Stimulated activated CD4-positive, alpha-beta T cell treated with anti-CD3 and anti-CD28 coated beads, TNF-alpha, amount 100 ng/mL, for 1 hour (primary cell): ENCODE measurements around the gene UBL7.

ENCODE experiments used
- DNase-seq, 3 donors: peaks; one replicate each; pipeline ENCODE4 v3.0.0-alpha.2; 2020; ENCODE audit warnings: low read depth in 3 of 3, low spot score in 1 of 3

UBL7 gene

GRCh38 chr15:74442604-74443003, 18.4 kb downstream of the UBL7 start:
- DNase-seq: no peak

DNA sequence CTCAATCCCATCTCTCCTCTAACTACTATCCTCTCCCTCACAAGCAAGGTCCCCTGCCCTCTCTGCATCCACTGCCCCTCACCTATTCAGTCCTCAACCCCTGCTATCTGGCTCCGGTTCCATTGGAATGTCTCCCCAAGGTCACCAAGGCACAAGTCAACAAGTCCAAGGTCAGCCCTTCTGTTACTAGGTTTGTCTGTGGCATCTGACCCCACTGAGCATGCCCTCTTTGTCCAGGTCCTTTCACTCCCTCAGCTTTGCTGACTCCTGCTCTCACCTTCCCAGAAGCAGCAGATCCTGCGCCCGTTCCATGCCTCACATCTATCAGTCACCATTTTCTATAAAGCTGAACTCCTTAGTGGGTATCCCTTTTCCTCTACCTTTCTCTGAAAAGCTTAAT, 18.9 kb downstream of the UBL7 start:
- no peak for DNase-seq

- DNase-seq: no peak
Observed at GRCh38 chr15:74441248-74441941, 19.6 kb downstream of the UBL7 start.

DNA sequence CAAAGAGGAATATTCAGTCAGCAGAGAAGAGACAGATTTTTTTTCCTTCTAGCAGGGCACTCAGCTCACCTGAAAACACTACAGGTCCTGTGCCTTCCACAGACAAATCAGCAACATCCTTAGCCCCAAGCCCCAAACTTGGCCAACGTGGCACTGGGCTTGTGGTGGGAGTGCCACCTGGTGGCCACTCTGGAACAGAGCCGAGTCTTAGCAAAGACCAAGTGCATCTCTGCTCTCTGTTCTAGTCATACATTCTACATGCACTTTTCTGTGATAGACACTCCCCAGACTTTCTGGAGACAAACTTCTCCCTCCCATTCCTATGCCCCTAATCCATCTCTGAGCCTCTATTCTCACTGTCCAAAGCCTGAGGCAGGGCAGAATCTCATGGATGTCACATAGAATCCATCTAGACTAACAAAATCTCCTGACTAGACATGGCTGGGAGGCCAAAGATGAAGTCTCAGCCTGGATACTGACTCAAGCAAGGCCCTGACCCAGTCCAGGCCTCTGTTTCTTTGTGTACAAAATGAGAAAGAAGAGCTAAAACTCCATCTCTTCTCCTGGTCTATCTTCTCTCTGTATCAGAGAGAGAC, 22.1 kb downstream of the UBL7 start:
- peak; percentile 45 to 71 (median 62) for DNase-seq

- DNase-seq: no peak
Observed at GRCh38 chr15:74438206-74438605, 22.8 kb downstream of the UBL7 start.

DNA sequence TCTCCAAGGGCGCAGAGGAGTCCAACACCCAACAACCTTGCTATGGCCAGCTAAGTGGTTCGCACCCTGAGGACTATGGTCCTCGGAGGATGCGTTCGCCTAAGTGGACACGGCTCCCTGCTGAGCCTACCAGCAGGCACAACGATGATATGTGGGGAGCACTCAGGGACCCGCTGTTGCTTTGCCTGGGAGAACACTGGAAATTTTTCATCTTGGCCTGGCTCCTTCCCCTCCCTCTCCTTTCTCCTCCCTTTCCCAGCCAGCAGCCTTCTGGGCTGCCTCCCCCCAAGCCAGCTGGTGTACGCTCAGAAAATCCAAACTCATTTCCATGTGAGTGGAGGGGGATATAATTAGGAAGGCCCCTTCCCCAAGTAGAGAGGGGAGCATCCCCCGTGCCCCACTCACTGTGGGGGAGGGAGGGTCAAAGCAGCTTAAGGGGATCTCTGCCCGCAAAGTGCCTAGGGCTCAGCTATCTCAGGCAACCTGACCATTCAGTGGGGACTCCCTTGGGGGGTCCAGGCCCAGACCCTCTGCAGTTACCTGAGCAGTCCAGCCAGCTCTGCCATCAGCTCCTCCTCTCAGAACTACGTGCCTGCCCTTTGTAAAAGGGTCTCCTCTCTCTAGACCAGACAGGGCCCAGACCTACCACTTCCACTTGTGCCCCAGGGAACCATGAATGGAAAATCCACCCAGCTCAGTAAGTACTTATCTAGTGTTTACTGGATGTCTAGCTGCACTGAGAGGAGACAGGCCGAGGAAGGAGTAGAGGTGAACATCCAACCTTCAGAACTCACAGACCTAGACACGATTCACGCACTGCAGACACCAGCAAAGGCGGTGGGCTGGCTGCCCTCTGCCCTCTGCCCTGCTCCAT, 26.5 kb downstream of the UBL7 start:
- DNase-seq: no peak

DNA sequence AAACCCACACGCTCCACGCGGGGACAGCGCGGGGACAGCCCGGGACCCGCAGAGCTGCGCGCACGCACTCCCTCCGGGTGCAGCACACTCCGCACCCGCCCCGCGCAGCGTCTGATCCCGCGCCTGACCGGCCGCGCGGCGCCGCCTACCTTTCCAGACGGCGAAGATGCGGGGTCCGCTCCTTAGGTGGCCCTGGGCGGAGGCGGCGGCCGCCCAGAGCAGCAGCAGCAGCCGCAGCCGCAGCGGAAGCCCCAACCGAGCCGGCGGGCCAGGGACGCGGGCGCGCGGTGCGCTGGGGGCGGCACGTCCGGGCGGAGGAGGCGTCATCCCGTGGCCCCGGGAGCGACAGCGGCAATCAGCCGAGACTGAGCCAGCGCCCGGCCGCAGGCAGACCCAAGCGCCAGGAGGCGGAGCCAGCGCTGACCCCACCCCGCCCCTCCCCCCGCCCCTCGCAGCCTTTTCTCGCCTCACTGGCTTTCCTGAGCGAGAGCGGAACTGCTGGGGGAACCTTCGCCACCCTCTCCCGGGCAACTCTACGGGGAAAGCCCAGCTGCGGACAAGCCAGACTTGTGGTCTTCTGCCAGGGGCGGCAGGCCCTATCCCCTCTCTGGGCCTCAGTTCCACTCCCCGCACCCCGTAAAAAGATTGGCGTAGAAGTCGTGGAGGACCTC, 27.2 kb downstream of the UBL7 start, which contains the start of gene SEMA7A:
SEMA7A (minus strand) TSS at position 367 of the 671 bp plus-strand sequence; CDS start at position 327, 40 bp downstream.
- DNase-seq: peak; percentile 22 to 65 (median 57)

DNA sequence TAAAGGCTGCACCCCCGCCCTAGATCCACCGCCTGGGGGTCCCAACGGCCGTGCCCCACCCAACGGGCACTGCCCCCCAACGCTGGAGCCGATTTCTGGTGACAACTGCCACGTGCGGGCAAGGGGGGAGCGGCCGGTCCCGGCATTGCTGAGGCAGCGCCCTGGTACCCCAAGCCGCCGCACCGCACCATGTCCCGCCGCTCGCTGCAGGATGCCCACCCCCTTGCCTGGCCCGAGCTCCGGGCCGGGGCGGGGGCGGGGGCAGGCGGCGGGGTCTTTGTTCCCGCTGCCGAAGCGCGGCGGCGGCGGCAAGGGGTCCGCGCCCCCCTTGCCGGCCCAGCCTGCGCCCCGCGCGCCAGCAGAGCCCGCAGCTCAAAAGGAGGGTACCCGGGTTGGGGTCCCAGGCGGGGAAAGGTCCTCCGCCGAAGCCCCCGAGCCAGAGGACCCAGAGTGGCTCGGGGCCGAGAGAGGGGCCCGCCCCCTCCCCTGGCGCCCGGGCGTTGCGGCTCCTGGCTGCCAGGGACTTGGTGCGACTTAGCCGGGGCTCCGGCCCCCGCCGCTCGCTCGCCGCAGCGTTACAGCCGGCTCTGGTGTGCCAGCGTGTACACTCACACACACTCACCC, 27.9 kb downstream of the UBL7 start:
- no peak for DNase-seq

DNA sequence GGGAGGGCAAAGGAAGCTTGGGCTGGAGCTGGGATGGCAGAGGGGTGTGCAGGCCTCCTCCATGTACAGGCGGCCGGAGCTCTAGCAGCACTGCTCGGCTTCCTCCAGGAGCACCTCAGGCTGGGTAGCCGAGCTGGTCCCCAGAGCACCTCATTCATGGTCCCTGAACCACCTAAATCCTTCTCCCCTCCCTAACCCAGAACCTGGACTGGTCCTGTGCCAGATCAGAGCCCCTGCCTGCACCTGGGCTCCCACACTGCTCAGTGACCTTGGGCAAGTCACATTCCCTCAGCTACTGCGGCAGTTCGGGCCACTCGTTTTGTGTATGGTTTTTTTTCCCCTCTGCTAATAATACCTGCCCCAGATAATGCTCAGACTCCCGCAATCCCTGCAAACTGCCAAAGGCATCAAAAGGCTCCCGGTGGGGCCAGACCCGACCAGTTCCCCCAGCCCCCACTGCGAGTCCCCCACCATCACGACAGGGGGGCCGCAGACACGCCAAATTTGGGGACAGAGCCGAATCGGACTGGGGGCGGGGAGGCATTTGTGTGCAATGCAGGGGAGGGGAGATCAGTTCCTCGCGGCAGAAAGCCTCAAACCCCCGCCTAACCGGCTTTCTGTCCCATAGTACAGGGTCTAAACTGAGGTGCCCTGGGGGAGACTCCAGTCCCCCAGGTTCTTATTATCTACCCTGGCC, 28.5 kb downstream of the UBL7 start:
- DNase-seq: no peak

GRCh38 chr15:74431645-74432044, 29.3 kb downstream of the UBL7 start:
- no peak for DNase-seq

DNA sequence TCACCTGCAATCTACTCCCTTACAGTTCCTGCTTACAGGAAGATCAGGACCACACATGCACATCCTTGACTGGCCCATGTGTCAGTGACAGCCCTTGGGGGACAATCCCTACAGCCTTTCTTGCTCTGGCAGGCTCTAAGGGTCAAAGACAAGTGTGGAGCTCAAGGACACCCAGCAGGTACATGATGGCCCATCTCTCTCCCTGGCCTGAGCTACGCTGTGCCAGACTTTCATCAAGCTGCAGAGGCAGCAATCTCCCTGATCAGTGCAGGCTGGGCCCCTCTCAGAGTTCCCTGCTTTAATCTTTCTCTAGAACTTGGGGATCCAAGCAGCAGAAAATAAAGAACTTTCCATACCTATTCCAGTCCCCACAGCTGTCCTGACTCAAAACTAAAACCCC, 29.8 kb downstream of the UBL7 start:
- no peak for DNase-seq

- DNase-seq: no peak
Observed at GRCh38 chr15:74430510-74430951, 30.4 kb downstream of the UBL7 start.

DNA sequence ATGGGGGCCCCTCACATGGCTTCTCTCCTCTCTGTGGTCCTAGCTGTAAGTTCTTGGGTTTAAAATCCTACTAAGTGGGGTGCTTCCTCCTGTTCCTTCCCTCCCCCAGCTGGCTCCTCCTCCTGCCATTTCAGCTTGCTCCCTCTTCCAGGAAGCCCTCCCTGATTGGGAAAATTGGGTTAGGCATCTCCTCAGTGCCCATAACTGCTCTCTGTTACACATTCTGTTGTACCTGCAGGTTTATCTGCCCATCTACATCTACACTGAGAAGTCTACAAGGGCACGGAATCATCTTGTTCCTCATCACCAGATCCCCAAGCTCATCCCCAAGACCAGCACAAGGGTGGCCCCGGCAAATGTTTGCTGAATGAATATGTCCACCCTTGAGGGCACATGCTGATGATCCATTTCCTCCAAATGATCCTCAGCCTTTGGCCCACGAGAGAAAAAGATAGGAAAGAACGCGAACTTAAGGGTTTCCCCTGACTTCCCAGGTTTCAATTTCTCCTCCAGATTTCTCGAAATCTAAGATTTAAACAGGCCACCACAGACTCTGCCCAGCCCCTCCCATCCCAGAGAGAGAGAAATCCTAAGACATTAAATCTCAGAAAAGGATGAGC, 31.1 kb downstream of the UBL7 start:
- DNase-seq: no peak

DNA sequence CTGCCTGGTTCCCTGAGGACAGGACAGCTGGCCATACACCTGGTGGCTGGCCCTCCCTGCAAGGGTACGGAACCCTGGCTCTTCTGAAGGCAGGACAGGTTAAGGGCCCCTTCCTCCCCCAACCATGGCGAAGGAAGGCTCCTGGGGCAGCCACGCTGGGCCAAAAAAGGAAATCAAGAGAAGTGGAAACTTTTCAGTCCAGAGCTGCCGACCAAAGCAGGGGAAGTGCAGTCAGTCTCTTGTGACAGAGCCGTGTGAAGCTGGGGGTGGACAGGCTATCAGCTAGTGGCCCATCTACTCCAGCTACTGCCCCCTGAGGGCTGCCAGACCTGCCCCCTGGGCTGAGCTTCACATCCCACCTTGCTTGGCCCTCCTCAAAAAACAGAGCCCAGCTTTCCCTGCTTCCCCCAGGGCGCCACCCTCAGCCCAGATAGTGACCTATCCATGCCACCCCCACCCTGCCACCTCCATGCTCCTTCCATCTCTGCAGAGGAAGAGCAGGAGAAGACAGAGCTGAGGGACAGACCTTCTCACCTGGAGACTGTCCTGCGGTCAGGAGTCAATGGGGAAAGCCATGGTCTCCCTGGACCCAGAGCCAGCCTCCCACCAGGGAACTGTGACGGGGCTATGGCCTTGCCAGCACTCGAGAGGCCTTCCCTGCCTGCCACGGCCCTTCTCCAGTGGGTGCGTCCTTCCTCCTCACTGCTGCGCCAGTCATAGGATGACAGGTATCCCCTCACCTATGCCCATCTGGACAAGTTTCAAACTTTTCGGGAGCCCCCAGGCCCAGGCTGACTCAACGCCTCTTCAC, 31.8 kb downstream of the UBL7 start:
- DNase-seq: no peak

GRCh38 chr15:74428442-74428787, 32.5 kb downstream of the UBL7 start:
- DNase-seq: no peak

DNA sequence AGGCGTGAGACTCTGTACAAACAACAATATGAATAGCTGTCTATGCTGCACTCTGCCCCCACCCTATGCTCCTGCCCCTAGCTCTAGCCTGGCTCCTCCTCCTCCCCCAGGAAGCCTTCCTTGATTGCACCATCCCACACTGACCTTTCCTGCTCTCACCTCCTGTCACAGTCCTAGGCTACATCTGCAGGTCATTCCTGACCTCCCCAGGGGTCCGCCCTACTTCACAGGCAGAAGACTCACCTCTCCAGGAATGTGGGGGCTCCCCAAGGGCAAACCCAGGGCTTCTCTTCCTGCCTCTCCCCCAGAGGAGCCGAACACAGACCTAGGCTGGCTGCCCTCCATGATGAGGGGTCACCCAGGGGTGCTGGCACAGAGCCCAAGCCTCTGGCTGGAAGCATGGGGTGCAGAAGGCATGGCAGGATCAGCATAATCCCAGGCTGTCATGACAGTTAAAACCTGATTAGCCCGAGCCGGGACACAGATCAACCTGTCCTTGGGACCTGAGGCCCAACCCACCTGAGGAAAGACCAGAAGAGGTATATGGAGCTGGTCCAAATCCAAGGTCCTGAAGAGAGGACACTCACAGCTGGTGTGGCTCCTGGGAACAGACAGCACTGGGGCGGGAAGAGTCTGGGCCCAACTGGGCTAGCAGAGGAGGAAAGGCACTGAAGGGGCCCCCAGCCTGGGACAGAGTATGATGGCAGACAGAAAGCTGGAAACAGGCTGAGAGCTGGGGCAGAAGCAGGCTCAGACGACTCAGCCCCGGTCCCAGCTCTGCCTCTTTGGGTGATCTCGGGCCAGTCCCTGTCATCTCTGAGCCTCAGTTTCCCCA, 33.1 kb downstream of the UBL7 start:
- no peak for DNase-seq

DNA sequence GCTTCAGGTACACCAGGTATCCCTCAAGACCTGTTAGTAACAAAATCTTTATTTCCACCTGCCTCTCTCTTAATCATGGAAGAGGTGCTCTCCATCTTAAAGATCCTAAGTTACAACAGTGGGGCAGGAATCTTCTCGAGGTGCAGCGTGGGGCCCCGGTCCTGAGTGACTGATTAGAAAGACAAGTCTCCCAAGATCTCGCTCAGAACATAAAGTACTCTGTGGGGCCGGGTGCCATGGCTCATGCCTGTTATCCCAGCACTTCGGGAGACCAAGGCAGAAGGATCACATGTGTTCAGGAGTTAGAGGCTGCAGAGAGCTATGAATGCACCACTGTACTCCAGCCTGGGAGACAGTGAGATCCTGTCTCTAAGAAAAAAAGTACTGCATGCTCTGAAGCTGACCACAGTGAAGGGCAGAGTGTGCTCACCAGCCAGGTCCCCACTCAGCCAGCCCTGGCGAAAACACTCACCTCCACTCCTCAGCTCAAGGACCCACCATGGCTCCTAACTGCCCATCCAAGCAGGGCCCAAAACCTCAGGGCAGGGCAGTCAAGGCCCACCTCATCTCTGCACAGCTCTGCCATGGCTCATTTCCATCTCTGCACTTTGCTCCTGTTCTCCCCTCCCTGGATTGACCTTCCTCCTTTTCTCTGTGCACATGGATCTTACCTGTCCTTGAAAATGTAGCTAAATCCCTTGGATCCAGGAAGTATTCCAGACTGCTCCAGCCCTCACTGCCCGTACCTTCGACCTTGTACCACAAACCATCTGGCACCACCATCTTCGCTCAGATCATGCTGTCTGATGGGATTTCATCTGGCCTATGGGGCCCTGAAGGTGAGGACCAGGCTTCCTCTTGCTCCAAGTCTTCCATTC, 34.3 kb downstream of the UBL7 start:
- DNase-seq: no peak
